MV-4-11 (cell line): Measurements from ENCODE around the gene ZNF20.
"Not testable (repeated sequence)": the region's sequence is repeated elsewhere in the genome, so short reads cannot be mapped to it uniquely, and the experiment has no call there.

Experiments
- DNase-seq: peaks from one replicate; lab custom pipeline; 2025; lab: John Stamatoyannopoulos, UW

The ZNF20 gene

DNA sequence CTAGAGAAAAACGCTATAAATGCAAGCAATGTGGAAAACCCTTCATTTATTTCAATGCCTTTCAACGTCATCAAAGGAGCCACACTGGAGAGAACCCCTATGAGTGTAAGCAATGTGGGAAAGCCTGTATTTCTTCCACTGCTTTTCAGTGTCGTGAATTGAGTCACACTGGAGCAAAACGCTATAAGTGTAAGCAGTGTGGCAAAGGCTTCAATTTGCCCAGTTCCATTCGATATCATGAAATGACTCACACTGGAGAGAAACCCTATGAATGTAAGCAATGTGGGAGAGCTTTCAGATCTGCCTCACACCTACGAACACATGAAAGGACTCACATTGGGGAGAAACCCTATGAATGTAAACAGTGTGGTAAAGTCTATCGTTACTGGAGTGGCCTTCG lies 27.4 kb downstream of the ZNF20 start:
- no peak for DNase-seq

DNA sequence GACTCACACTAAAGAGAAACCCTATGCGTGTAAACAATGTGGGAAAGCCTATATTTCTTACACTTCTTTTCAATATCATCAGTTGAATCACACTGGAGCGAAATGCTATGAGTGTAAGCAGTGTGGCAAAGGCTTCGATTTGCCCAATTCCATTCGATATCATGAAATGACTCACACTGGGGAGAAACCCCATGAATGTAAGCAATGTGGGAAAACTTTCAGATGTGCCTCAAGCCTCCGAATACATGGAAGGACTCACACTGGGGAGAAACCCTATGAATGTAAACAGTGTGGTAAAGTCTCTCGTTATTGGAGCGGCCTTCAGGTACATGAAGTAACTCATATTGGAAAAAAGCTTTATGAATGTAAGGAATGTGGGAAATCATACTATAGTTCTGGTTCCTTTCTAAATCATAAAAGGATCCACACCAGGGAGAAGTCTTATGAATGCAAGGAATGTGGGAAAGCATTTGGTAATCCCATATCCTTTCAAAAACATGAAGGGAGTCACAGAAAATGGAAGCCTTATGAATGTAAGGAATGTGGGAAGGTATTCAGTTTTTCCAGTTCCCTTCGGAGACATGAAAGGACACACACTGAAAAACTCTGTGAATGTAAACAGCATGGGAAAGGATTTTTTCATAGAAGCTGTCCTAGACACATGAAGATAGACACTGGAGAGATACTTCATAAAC lies 28.1 kb downstream of the ZNF20 start:
- no peak for DNase-seq

DNA sequence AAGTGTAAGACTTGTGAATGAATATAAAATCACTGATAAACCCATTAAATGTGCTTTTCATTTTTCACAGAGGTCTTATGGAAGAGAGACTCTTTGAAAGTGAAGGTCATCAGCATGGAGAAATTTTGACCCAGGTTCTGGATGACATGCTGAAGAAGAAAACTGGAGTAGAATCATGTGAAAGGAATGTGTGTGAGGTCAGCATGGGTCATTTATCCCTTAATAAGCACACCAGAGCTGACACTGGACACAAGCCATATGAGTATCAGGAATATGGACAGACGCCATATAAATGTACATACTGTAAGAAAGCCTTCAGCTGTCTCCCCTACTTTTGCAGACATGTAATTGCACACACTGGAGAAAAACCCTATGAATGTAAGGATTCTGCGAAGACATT lies 29.0 kb downstream of the ZNF20 start:
- DNase-seq: no peak

DNA sequence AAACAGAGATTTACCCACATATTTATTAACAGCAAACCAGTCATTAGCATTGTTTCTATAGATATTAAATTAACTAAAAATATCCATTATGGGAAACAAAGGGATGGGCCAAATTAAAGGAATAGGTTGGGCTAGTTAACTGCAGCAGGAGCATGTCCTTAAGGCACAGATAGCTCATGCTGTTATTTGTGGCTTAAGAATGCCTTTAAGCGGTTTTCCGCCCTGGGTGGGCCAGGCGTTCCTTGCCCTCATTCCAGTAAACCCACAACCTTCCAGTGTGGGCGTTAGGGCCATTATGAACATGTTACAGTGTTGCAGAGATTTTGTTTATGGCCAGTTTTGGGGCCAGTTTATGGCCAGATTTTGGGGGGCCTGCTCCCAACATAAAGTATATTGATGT lies 36.2 kb downstream of the ZNF20 start:
- DNase-seq: not testable (repeated sequence)

DNA sequence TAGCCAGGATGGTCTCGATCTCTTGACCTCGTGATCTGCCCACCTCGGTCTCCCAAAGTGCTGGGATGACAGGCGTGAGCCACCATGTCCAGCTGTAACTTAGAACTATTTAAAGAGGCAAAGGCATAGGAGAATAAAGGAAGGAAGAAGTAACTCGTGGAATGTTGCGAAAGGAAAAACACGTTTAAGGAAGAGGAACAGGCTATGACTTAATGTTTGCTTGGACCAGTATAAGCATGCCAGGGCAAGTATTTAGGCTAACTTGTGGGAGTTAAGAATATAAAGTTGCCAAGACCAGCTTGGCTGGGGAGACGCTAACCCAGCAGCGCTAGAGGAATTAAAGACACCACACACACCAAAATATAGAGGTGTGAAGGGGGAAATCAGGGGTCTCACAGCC lies 42.1 kb downstream of the ZNF20 start:
- DNase-seq: peak; percentile 53

DNA sequence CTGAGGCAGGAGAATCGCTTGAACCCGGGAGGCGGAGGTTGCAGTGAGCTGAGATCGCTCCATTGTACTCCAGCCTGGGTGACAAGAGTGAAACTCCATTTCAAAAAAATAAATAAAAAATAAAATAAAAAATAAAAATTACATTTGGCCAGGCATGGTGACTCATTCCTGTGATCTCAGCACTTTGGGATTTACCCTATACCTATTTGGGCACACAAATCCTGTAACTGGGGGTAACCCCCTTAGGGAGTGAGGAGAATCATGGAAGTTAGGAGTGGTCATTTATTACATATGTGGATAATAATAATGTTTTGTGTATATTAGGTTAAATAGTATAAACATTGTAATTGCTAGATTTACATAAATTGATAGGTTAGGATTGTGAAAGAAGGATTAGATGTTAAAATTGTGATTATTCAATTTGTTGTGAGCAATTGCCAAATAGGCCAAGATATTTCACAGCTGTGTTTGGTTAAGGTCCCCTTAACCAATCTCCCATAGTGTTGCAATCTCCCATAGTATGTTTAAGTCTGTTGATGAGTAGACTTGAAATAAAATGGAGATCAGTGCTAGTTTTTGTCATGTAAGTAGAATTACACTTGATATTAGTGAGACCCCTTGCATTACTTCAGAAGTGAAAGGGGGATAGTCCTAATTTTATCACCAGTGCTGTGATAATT lies 44.9 kb downstream of the ZNF20 start:
- DNase-seq: peak; percentile 11

DNA sequence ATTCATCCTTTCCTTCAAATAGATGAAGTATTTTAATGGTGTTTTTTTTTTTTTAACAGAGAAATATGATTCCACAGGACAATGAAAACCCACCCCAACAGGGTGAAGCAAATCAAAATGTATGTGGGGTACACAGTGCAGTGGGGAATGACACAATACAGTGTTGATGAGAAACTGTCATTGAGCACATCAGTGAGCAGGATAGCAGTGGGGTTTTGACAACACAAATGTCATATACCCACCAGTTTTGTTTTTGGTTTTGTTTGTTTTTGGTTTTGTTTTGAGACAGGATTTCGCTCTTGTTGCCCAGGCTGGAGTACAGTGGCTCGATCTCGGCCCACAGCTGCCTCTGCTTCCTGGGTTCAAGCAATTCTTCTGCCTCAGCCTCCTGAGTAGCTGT lies 46.4 kb downstream of the ZNF20 start:
- no peak for DNase-seq

DNA sequence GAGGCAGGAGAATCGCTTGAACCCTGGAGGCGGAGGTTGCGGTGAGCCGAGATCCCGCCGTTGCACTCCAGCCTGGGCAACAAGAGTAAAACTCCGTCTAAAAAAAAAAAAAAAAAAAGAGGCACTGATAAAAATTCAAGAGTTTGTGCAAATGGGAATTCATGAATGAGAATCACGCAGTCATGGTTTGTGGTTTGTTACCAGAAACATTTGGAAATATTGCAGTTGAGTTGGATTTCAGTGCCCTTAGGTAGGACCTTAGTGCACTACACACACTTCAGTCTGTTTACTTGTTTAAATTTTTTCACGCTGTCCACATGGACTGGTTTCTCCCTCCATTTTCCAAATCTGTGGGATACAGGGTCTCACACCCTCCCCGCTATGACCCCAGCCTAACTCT lies 47.2 kb downstream of the ZNF20 start:
- DNase-seq: no peak

DNA sequence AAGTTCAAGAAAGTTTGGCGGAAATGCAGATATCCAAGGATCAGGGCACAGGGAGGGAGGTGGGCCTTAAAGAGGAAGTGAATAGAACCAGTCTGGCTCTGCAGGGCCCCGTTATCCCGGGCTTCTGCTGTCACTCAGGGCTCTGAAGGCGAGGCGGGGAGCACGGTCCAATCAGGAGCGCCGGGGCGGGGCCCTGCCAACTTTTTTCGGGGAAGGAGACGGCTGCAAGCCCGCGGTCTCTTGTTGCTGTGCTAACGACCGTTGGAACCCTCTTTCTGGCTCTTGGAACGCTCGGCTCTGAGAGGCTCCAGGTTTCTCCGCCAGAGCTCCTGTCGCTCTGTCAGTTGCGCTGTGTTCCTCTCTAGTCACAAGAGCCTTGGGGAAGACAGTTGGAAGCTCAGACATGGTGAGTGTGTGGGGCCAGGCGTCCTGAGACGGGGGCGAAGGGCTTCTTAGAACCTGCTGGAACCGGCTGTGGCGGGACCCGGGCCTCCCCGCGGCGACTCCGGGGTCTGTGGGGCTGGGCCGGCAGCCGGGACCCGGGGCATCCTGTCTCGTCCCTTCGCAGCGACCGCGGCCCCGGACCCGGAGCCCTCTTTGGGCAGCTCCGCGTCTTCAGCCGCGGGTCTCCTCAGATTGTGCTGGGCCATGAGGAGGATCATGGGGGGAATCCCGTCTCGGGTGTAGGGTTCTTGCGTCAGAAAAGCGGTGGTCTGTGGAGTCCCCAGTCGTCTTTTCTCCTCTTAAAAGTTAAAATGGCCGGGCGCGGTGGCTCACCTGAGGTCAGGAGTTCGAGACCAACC lies 47.9 kb downstream of the ZNF20 start:
- DNase-seq: peak; percentile 37

DNA sequence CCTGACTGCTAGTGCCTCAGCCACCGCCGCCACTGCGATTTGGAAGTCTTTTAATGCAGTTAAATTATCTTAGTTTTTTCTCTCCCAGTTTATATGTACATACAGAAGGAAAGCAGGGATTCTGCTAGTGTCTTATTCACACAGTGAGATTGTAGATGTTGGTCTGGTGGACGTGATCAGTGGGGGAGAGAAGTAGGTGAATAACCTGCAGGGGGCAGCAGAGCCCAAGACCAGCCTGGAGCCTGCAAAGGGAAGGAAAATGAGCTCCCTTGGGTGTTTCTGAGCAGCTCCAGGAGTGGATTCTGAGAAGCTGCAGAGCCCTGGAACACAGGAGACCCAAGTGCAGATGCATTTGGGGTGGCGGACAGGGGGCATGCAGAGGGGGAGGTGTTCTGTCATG lies 49.3 kb downstream of the ZNF20 start:
- DNase-seq: no peak

DNA sequence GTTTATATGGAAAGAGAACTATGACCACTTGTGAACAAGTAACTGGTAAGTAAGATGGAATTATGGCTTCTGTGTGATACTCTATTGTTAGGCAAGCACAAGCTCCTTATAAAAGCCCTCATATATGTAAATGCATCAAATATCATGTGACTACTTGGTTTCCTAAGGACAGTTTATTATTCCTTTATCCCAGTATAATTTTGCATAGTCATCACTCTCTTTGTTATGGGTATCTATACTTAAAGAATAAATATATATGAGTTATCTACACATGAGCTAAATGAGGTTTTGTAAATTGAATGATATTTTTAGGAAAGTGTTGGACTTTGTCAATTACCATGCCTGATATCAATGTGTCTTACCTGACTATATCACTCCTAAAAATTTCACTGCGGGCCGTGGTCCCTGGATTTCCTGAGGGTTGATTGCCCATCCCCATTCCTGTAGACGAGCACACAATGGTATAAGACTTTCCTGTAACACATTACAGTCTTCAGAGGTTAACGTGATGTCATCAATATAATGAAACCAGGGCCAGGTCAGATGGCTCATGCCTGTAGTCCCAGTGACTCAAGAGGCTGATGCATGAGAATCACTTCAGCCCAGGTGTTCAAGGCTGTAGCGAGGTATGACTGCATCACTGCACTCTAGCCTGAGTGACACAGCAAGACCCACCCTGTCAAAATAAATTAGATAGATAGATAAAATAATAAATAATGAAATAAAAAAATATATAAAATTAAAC lies 54.9 kb downstream of the ZNF20 start:
- DNase-seq: no peak

DNA sequence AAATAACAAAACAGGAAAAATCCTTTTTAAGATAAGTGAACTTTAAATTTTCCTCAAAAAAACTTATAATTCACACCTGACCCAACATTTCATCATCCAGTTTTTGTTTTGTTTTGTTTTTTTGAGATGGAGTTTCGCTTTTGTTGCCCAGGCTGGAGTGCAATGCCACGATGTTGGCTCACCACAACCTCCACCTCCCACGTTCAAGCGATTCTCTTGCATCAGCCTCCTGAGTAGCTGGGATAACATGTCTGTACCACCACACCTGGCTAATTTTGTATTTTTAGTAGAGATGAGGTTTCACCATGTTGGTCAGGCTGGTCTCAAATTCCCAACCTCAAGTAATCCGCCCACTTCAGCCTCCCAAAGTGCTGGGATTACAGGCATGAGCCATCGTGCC lies 56.8 kb downstream of the ZNF20 start:
- not testable (repeated sequence) for DNase-seq
